BJ (cell line): ENCODE measurements around the gene INPP5D. TPM values are rescaled to one million over a fixed set of nuclear protein-coding genes. Genes with fewer than 3 reads are reported as not detected.

ENCODE experiments used
- CTCF ChIA-PET: fragments of 350-600 bp; formaldehyde crosslinking; extraction: SDS; loops from one replicate; lab custom pipeline; 2021; ENCODE audit warnings: antibody characterized with exemption, inconsistent platforms; lab: Yijun Ruan, JAX
- POLR2A ChIA-PET: fragments of 300-600 bp; sonication (Branson Sonifier 250); formaldehyde crosslinking; extraction: SDS; loops from one replicate; lab custom pipeline; 2021; ENCODE audit warnings: antibody characterized with exemption; lab: Charles Lee
- DNase-seq: peaks from one replicate; pipeline ENCODE4 v3.0.0-alpha.2; 2011; ENCODE audit warnings: low read depth
- H3K27me3 ChIP-seq: 2 replicates; pipeline ENCODE4 v1.6.0; 2011; ENCODE audit warnings: low read length; ENCODE audit not compliant: control insufficient read depth, insufficient read depth
- H3K36me3 ChIP-seq: 2 replicates; pipeline ENCODE4 v1.5.1; 2011; ENCODE audit warnings: low read length; ENCODE audit not compliant: control insufficient read depth, insufficient read depth
- H3K4me3 ChIP-seq: 2 replicates; pipeline ENCODE4 v1.5.1; 2011; ENCODE audit warnings: low read depth, mild to moderate bottlenecking, control low read depth, low read length
- polyA plus RNA-seq: library from polyadenylated mRNA; depleted of rRNA; stranded (reverse); fragments of >200 nt; gene quantifications from 2 replicates; pipeline ENCODE4 v1.2.3, GENCODE V29; 2011
- TF ChIP-seq, protein P1 (sequence below): IDR thresholded peaks from 2 replicates; pipeline ENCODE4 v1.5.1; 2011; ENCODE audit warnings: low read depth, mild to moderate bottlenecking, control low read depth, inconsistent platforms, low read length, moderate library complexity; ENCODE audit not compliant: insufficient read depth

INPP5D gene
- polyA plus RNA-seq, 1 experiment = 0.38 TPM

DNA sequence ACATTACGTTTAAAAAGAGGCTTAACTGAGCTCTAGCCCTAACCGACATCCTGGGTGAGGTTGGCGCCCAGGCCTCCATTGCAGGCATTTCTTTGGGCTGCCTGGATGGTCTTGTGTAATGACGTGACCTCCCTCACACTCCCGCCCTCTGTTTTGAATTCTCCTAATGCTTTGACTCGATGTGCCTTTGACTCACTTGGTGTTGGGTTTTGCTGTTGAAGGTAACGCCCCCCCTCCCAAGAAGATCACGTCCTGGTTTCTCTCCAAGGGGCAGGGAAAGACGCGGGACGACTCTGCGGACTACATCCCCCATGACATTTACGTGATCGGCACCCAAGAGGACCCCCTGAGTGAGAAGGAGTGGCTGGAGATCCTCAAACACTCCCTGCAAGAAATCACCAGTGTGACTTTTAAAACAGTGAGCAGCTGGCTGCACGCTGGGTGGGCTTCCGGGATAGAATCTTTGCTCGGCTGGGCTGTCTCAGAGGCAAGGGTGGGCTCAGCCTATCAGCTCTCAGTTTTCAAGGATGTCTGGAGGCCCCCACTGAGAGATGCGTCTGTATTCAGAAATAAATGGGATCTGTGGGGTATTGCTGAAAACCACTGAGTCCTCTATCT lies 103.5 kb downstream of the INPP5D start:
- no peaks in the 10 kb centered on the region for H3K36me3 ChIP-seq
- POLR2A ChIA-PET = no interaction called here
- TF ChIP-seq, protein P1, sequence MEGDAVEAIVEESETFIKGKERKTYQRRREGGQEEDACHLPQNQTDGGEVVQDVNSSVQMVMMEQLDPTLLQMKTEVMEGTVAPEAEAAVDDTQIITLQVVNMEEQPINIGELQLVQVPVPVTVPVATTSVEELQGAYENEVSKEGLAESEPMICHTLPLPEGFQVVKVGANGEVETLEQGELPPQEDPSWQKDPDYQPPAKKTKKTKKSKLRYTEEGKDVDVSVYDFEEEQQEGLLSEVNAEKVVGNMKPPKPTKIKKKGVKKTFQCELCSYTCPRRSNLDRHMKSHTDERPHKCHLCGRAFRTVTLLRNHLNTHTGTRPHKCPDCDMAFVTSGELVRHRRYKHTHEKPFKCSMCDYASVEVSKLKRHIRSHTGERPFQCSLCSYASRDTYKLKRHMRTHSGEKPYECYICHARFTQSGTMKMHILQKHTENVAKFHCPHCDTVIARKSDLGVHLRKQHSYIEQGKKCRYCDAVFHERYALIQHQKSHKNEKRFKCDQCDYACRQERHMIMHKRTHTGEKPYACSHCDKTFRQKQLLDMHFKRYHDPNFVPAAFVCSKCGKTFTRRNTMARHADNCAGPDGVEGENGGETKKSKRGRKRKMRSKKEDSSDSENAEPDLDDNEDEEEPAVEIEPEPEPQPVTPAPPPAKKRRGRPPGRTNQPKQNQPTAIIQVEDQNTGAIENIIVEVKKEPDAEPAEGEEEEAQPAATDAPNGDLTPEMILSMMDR = no peak
- H3K27me3 ChIP-seq = no peaks in the 10 kb centered on the region
- no peak overlapping the region for H3K4me3 ChIP-seq
- CTCF ChIA-PET = interaction anchor here (1.2 kb wide), 1 partner anchor 53 kb away, joined by 3 read pairs; no protein-coding TSS in a partner anchor
- DNase-seq = no peak

DNA sequence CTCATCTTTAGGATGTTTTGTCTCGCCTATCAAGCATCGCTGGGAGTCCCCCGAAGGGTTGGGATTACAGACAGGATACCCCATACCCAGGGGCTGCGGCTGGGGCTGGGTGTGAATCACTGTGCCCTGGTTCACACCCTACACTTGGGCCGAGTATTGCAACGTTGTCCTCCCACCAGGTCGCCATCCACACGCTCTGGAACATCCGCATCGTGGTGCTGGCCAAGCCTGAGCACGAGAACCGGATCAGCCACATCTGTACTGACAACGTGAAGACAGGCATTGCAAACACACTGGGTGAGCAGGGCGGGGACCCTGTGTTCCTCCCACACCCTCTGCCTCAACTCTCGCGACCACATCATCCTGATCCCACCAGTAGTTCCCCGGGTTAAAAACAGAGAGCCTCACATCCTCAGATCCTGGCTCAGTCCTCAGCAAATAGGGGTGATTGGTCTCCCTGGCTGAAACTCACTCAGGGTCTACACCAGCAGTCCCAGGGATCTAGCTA lies 104.0 kb downstream of the INPP5D start:
- no peaks in the 10 kb centered on the region for H3K36me3 ChIP-seq
- no peaks in the 10 kb centered on the region for H3K27me3 ChIP-seq
- POLR2A ChIA-PET = no interaction called here
- TF ChIP-seq, protein P1 = no peak
- CTCF ChIA-PET = no interaction called here
- no peak for DNase-seq
- H3K4me3 ChIP-seq = no peak overlapping the region

DNA sequence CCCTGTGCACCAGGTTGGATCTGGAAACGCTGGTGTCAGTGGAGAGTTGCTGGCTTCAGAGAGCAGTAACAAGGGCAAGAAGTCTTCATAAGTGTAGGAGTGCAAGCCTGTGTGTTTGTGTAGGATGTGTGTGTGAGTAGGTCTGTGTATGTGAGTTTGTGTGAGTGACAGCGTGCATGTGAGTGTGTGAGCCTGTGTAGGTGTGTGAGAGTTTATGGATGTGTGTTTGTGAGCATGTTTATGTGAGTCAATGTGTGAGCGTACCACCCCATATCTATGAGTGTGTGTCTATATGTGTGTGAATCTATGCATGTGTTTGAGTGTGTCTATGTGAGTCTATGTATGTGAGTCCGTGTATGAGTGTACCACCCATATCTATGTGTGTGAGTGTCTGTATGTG lies 104.8 kb downstream of the INPP5D start:
- ChIA-PET CTCF (no interaction called here), POLR2A (no interaction called here)
- no peaks in the 10 kb centered on the region; the same call in 1 of the 2 replicates for H3K27me3 ChIP-seq
- H3K4me3 ChIP-seq = no peak overlapping the region
- DNase-seq = no peak
- TF ChIP-seq, protein P1 = no peak
- H3K36me3 ChIP-seq = no peaks in the 10 kb centered on the region

DNA sequence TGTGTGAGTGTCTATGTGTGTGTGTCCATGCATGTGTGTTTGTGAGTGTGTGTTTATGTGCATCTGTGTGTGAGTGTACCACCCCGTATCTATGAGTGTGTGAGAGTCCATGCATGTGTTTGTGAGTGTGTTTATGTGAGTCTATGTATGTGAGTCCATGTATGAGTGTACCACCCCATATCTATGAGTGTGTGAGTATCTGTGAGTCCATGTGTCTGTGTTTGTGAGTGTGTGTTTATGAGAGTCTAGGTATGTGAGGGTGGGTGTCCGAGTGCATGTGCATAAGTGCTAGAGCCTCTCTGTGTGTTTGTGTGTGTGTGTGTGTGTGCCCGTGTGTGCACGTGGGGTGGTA lies 105.4 kb downstream of the INPP5D start:
- ChIA-PET POLR2A (no interaction called here), CTCF (no interaction called here)
- Histone ChIP-seq H3K36me3 (no peaks in the 10 kb centered on the region), H3K4me3 (no peak overlapping the region), H3K27me3 (no peaks in the 10 kb centered on the region; the same call in 1 of the 2 replicates)
- no peak for DNase-seq
- TF ChIP-seq, protein P1 = no peak

DNA sequence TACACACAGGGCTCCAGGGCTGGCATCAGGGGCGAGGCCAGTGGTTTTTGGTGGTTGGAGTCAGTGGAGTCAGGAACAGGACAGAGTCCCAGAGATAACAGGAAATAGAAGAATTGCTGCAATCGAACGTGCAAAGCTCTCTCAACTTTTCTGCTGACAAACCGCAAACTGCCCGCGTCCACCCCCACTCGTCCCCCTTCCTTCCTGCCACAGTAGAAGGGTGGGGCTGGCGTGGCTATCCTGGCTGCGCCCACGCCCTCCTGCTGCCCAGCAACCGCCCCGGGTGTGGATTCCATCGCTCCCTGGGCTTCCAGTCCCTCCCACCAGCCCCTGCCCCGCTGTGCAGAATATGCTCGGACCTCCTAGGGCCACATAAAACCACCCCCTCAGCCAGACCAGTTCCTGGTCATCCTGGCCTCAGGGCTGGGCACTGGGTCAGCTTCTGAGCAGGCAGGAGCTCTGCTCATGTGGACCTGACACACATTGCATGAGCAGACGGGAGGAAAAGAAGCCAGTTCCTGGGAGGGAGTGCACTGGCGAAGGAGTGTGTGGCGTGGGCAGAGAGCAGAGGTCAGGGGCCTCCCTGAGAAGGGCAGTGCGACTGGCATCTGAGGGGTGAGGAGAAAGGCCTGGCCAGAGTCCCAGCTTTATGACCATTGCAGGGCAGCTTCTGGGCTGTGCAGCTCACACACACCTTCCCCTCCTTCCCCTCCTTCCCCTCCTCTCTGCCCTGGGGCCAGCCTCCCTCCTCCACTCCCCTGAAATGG lies 105.9 kb downstream of the INPP5D start:
- Histone ChIP-seq H3K36me3 (no peaks in the 10 kb centered on the region), H3K27me3 (no peaks in the 10 kb centered on the region; the same call in 1 of the 2 replicates), H3K4me3 (no peak overlapping the region)
- no peak for DNase-seq
- ChIA-PET POLR2A (no interaction called here), CTCF (interaction anchor here (0.7 kb wide), 1 partner anchor 314 kb away, joined by 3 read pairs; no protein-coding TSS in a partner anchor)
- TF ChIP-seq, protein P1 = no peak
